ENCODE results near the gene PUS10.
"Not testable (repeated sequence)": the region's sequence is repeated elsewhere in the genome, so short reads cannot be mapped to it uniquely, and the experiment has no call there.

PUS10 gene

GRCh38 chr2:61044636-61045035 lies 26.6 kb upstream of the PUS10 start:
- Histone ChIP-seq H3K4me3 (ENCODE audit: low read length in 2 of 2) (no peak overlapping the region), H2BK12ac (ENCODE audit: low read length) (no peak overlapping the region), H3K14ac (ENCODE audit: low read length) (no peak overlapping the region), H3K27me3 (ENCODE audit: control insufficient read depth in 3 of 3, insufficient read depth in 3 of 3, low read depth in 1 of 3, low read length in 3 of 3) (no peaks in the 10 kb centered on the region), H2BK15ac (ENCODE audit: low read length) (no peak overlapping the region), H2AFZ (ENCODE audit: low read length) (no peak overlapping the region), H3K23ac (ENCODE audit: low read depth, low read length, poor library complexity) (no peak overlapping the region), H3K27ac (replicated peaks; ENCODE audit: low read length) (no peak overlapping the region), H2BK120ac (ENCODE audit: low read depth, low read length) (no peak overlapping the region), H3K4me2 (ENCODE audit: insufficient read depth, low read length, poor library complexity, severe bottlenecking) (no peak overlapping the region), H4K91ac (ENCODE audit: low read depth, low read length, poor library complexity) (no peak overlapping the region), H3K9ac (ENCODE audit: low read depth, low read length, poor library complexity) (no peak overlapping the region), H3K79me1 (ENCODE audit: low read depth, low read length) (no peaks in the 10 kb centered on the region), H4K8ac (ENCODE audit: low read depth, low read length) (no peak overlapping the region), H2AK5ac (ENCODE audit: low read depth, low read length) (no peak overlapping the region), H3K4me1 (ENCODE audit: control insufficient read depth in 2 of 2, insufficient read depth in 1 of 2, low read depth in 1 of 2, low read length in 2 of 2) (no peaks in the 10 kb centered on the region), H3K18ac (ENCODE audit: low read length) (no peak overlapping the region), H3K4ac (ENCODE audit: low read length) (no peak overlapping the region), H2BK5ac (ENCODE audit: low read length) (no peak overlapping the region), H3K9me3 (replicated peaks in 1 of 2; ENCODE audit: control insufficient read depth in 2 of 2, insufficient read depth in 1 of 2, low read depth in 1 of 2, low read length in 2 of 2) (no peaks in the 10 kb centered on the region), H3K36me3 (replicated peaks in 1 of 2; ENCODE audit: control insufficient read depth in 2 of 2, insufficient read depth in 2 of 2, low read length in 2 of 2) (peaks cover 2 to 71% of the 10 kb centered on the region in 2 donors)
- no CpG with 5 or more reads among the region's 4 CpGs for WGBS, 2 donors (ENCODE audit: extremely low coverage in 2 of 2, insufficient read length in 2 of 2, insufficient replicate concordance in 1 of 2)
- DNase-seq (ENCODE audit: low spot score) = no peak

GRCh38 chr2:61042807-61043206 lies 24.8 kb upstream of the PUS10 start:
- Histone ChIP-seq H3K36me3 (replicated peaks in 1 of 2; ENCODE audit: control insufficient read depth in 2 of 2, insufficient read depth in 2 of 2, low read length in 2 of 2) (peaks cover 2 to 53% of the 10 kb centered on the region in 2 donors), H2BK15ac (ENCODE audit: low read length) (no peak overlapping the region), H3K4me1 (ENCODE audit: control insufficient read depth in 2 of 2, insufficient read depth in 1 of 2, low read depth in 1 of 2, low read length in 2 of 2) (no peaks in the 10 kb centered on the region), H3K9me3 (replicated peaks in 1 of 2; ENCODE audit: control insufficient read depth in 2 of 2, insufficient read depth in 1 of 2, low read depth in 1 of 2, low read length in 2 of 2) (no peaks in the 10 kb centered on the region), H3K14ac (ENCODE audit: low read length) (no peak overlapping the region), H3K27ac (replicated peaks; ENCODE audit: low read length) (no peak overlapping the region), H3K4ac (ENCODE audit: low read length) (no peak overlapping the region), H3K18ac (ENCODE audit: low read length) (no peak overlapping the region), H3K27me3 (ENCODE audit: control insufficient read depth in 3 of 3, insufficient read depth in 3 of 3, low read depth in 1 of 3, low read length in 3 of 3) (no peaks in the 10 kb centered on the region), H4K8ac (ENCODE audit: low read depth, low read length) (no peak overlapping the region), H3K4me3 (ENCODE audit: low read length in 2 of 2) (no peak overlapping the region), H3K4me2 (ENCODE audit: insufficient read depth, low read length, poor library complexity, severe bottlenecking) (no peak overlapping the region), H3K9ac (ENCODE audit: low read depth, low read length, poor library complexity) (no peak overlapping the region), H2AFZ (ENCODE audit: low read length) (no peak overlapping the region), H2BK120ac (ENCODE audit: low read depth, low read length) (no peak overlapping the region), H4K91ac (ENCODE audit: low read depth, low read length, poor library complexity) (no peak overlapping the region), H2BK12ac (ENCODE audit: low read length) (no peak overlapping the region), H2BK5ac (ENCODE audit: low read length) (no peak overlapping the region), H2AK5ac (ENCODE audit: low read depth, low read length) (no peak overlapping the region), H3K79me1 (ENCODE audit: low read depth, low read length) (no peaks in the 10 kb centered on the region), H3K23ac (ENCODE audit: low read depth, low read length, poor library complexity) (no peak overlapping the region)
- no CpG with 5 or more reads among the region's 3 CpGs for WGBS, 2 donors (ENCODE audit: extremely low coverage in 2 of 2, insufficient read length in 2 of 2, insufficient replicate concordance in 1 of 2)
- DNase-seq (ENCODE audit: low spot score) = no peak

- Histone ChIP-seq H3K9me3 (replicated peaks in 1 of 2; ENCODE audit: control insufficient read depth in 2 of 2, insufficient read depth in 1 of 2, low read depth in 1 of 2, low read length in 2 of 2) (peaks cover 7 to 22% of the 10 kb centered on the region in 2 donors), H3K36me3 (replicated peaks in 1 of 2; ENCODE audit: control insufficient read depth in 2 of 2, insufficient read depth in 2 of 2, low read length in 2 of 2) (peaks cover 18 to 39% of the 10 kb centered on the region in 2 donors)
- not testable (repeated sequence) for H3K4me3 ChIP-seq (ENCODE audit: low read length in 2 of 2); H3K9ac ChIP-seq (ENCODE audit: low read depth, low read length, poor library complexity); H3K27me3 ChIP-seq (ENCODE audit: control insufficient read depth in 3 of 3, insufficient read depth in 3 of 3, low read depth in 1 of 3, low read length in 3 of 3); H3K79me1 ChIP-seq (ENCODE audit: low read depth, low read length); H2AK5ac ChIP-seq (ENCODE audit: low read depth, low read length); H4K91ac ChIP-seq (ENCODE audit: low read depth, low read length, poor library complexity); H2BK12ac ChIP-seq (ENCODE audit: low read length); H2AFZ ChIP-seq (ENCODE audit: low read length); H3K4ac ChIP-seq (ENCODE audit: low read length); H3K18ac ChIP-seq (ENCODE audit: low read length); H2BK15ac ChIP-seq (ENCODE audit: low read length); H3K27ac ChIP-seq (replicated peaks; ENCODE audit: low read length); H3K14ac ChIP-seq (ENCODE audit: low read length); H2BK5ac ChIP-seq (ENCODE audit: low read length); H3K23ac ChIP-seq (ENCODE audit: low read depth, low read length, poor library complexity); DNase-seq (ENCODE audit: low spot score); H2BK120ac ChIP-seq (ENCODE audit: low read depth, low read length); H3K4me1 ChIP-seq (ENCODE audit: control insufficient read depth in 2 of 2, insufficient read depth in 1 of 2, low read depth in 1 of 2, low read length in 2 of 2); H3K4me2 ChIP-seq (ENCODE audit: insufficient read depth, low read length, poor library complexity, severe bottlenecking); H4K8ac ChIP-seq (ENCODE audit: low read depth, low read length)
- no CpG with 5 or more reads among the region's 2 CpGs for WGBS, 2 donors (ENCODE audit: extremely low coverage in 2 of 2, insufficient read length in 2 of 2, insufficient replicate concordance in 1 of 2)
Observed at GRCh38 chr2:61036643-61037042, 18.6 kb upstream of the PUS10 start.

GRCh38 chr2:61034592-61034991 lies 16.5 kb upstream of the PUS10 start:
- H3K36me3 ChIP-seq (replicated peaks in 1 of 2; ENCODE audit: control insufficient read depth in 2 of 2, insufficient read depth in 2 of 2, low read length in 2 of 2) = peaks cover 22 to 47% of the 10 kb centered on the region in 2 donors
- no CpG with 5 or more reads among the region's 9 CpGs for WGBS, 2 donors (ENCODE audit: extremely low coverage in 2 of 2, insufficient read length in 2 of 2, insufficient replicate concordance in 1 of 2)

More at GRCh38 chr2:61034592-61034991, 16.5 kb upstream of the PUS10 start:
- H4K91ac ChIP-seq (ENCODE audit: low read depth, low read length, poor library complexity); H3K23ac ChIP-seq (ENCODE audit: low read depth, low read length, poor library complexity); H3K27ac ChIP-seq (replicated peaks; ENCODE audit: low read length); H3K4ac ChIP-seq (ENCODE audit: low read length); H3K4me2 ChIP-seq (ENCODE audit: insufficient read depth, low read length, poor library complexity, severe bottlenecking); H2AFZ ChIP-seq (ENCODE audit: low read length); H2BK15ac ChIP-seq (ENCODE audit: low read length); H3K4me3 ChIP-seq (ENCODE audit: low read length in 2 of 2); H3K18ac ChIP-seq (ENCODE audit: low read length); H2BK12ac ChIP-seq (ENCODE audit: low read length); H3K79me1 ChIP-seq (ENCODE audit: low read depth, low read length); H3K4me1 ChIP-seq (ENCODE audit: control insufficient read depth in 2 of 2, insufficient read depth in 1 of 2, low read depth in 1 of 2, low read length in 2 of 2); H3K9ac ChIP-seq (ENCODE audit: low read depth, low read length, poor library complexity); H3K14ac ChIP-seq (ENCODE audit: low read length); H4K8ac ChIP-seq (ENCODE audit: low read depth, low read length); H2BK120ac ChIP-seq (ENCODE audit: low read depth, low read length); H3K27me3 ChIP-seq (ENCODE audit: control insufficient read depth in 3 of 3, insufficient read depth in 3 of 3, low read depth in 1 of 3, low read length in 3 of 3); DNase-seq (ENCODE audit: low spot score); H2BK5ac ChIP-seq (ENCODE audit: low read length); H2AK5ac ChIP-seq (ENCODE audit: low read depth, low read length): not testable (repeated sequence)
- peaks cover 7 to 22% of the 10 kb centered on the region in 2 donors for H3K9me3 ChIP-seq (replicated peaks in 1 of 2; ENCODE audit: control insufficient read depth in 2 of 2, insufficient read depth in 1 of 2, low read depth in 1 of 2, low read length in 2 of 2)

All from neuronal stem cell (in vitro differentiated cells).